Stimulated activated CD8-positive, alpha-beta memory T cell treated with anti-CD3 and anti-CD28 coated beads, Interleukin-15, amount 100 ng/mL, for 4 hours (primary cell): ENCODE data around the gene FNDC4.
"Not testable (repeated sequence)": the region's sequence is repeated elsewhere in the genome, so short reads cannot be mapped to it uniquely, and the experiment has no call there.

Experiments
- DNase-seq, 2 donors: peaks; one replicate each; pipeline ENCODE4 v3.0.0-alpha.2; 2020; ENCODE audit warnings: low read depth in 2 of 2

FNDC4 gene, protein sequence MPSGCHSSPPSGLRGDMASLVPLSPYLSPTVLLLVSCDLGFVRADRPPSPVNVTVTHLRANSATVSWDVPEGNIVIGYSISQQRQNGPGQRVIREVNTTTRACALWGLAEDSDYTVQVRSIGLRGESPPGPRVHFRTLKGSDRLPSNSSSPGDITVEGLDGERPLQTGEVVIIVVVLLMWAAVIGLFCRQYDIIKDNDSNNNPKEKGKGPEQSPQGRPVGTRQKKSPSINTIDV

DNA sequence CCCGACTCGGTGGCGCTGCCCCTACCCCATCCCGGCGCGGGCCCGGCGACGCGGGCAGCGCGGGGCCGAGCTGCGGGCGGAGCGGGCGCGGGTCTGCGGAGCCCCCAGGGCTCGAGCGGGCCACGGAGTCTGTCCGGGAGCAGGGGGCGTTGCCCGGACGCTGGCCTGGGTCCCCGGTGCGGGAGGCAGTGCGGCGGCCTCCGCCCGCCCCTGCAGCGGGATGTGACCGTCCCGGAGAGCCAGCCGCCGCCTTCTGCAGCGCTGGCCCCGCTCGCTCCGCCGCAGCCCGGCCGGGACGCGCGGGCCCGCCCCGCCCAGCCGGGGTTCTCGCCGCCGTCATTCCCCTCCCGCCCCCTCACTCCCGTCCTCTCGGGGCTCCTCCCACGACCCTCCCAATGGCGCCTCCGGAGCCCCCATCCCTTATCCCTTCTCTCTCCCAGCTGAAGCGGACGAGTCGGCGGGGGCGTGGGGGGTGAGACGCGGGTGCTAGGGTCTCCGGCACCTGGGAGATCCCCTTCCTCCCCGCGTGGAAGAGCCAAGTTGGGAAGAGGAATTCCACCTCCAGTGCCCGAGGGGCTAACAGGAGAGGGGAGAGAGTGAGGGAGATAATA is at the start of gene FNDC4:
TSS of gene FNDC4 (minus strand) at position 257 of the 611 bp plus-strand sequence. CDS start 521 bp downstream, outside the sequence.
- DNase-seq, result no peak

DNA sequence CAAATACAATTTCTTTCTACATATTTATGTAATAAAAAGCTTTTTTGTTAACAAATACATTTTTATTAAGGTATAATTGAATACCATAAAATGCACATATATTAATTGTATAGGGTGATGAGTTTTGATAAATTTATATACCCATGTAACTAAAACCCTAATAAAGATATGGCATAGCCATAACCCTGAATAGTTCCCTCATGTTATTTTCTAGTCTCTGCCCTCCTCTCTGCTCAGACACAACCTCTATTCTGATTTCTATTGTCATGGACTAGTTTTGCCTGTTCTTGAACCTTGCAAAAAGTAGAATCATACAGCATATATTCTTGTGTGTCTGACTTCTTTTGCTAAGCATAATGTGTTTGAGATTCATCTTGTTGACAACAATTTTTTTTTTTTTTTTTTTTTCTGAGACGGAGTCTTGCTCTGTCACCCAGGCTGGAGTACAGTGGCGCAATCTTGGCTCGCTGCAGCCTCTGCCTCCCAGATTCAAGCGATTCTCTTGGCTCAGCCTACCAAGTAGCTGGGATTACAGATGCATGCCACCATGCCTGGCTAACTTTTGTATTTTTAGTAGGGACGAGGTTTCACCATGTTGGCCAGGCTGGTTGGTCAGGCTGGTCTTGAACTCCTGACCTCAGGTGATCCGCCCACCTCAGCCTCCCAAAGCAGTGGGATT is 49.3 kb upstream of the FNDC4 start:
- DNase-seq, result no peak

DNA sequence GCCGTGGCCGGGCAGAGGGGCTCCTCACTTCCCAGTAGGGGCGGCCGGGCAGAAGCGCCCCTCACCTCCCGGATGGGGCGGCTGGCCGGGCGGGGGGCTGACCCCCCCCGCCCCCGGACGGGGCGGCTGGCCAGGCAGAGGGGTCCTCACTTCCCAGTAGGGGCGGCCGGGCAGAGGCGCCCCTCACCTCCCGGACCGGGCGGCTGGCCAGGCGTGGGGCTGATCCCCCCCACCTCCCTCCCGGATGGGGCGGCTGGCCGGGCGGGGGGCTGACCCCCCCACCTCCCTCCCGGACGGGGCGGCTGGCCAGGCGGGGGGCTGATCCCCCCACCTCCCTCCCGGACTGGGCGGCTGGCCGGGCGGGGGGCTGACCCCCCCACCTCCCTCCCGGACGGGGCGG is 44.6 kb upstream of the FNDC4 start:
- DNase-seq, result not testable (repeated sequence)

DNA sequence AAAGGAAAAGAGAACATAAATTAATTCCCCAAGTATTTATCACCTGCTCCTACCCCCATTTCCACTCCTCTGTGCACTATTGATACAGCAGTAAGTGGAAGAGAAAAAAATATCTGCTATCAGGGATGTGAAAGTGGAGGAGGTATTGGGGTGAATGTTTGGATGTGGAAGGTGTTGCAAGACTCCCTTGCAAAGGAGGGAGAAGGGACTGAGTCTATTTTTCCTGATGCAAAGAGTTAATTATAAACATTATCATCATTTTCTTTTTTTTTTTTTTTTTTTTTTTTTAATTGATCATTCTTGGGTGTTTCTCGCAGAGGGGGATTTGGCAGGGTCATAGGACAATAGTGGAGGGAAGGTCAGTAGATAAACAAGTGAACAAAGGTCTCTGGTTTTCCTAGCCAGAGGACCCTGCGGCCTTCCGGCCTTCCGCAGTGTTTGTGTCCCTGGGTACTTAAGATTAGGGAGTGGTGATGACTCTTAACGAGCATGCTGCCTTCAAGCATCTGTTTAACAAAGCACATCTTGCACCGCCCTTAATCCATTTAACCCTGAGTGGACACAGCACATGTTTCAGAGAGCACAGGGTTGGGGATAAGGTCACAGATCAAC is 43.9 kb upstream of the FNDC4 start:
- DNase-seq, result not testable (repeated sequence)

DNA sequence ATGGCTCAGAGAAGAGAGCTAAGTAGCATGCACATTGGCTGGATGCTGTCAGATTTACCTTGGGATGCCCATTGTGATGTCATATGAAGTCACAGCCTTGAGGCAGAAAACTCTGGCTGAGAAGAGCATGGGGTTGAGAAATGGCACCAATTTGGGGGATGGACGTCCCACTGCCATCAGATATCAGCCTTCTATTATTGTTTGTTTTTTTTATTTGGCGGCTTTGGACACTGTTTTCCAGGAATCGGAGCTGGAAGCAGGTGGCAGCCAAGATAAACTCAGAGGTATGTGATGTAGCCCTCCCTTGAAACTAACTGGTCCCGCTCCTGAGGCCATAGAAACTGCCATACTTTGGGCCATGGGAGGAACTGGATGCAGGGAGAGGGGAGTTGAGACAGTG is 42.3 kb upstream of the FNDC4 start:
- DNase-seq, result no peak

DNA sequence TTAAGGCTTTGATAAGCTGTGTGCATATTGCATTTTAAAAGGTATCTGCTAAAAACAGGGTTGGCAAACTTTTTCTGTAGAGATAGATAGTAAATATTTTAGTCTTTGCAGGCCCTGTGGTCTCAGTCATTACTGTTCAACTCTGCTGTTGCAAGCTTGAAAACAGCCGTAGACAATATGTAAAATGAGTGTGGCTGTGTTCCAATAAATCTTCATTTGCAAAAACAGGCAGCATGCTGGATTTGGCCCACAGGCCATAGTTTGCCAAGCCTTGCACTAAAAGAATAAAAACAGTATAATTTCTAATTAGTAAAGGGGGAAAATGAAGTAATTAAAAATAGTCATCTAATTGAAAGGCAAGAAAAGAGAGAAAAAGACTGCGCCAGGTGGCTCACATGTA is 37.0 kb upstream of the FNDC4 start:
- no peak for DNase-seq

DNA sequence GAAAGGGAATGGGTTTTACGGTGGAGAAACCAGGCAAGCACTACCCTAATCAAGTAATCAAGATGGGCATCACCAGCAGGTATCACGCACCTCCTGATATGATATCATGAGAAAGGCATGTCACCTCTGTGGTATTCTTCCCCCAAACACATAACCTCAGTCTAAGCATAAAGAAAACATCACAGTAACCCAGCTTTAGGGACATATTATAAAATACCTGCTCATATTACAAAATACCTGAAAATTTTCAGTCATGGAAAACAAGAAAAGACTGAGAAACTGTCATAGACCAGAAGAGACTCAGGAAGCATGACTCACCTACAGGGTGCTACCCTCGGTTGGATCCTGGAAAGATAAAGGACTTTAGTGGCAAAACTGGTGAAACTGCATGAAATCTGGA is 32.2 kb upstream of the FNDC4 start:
- no peak for DNase-seq

DNA sequence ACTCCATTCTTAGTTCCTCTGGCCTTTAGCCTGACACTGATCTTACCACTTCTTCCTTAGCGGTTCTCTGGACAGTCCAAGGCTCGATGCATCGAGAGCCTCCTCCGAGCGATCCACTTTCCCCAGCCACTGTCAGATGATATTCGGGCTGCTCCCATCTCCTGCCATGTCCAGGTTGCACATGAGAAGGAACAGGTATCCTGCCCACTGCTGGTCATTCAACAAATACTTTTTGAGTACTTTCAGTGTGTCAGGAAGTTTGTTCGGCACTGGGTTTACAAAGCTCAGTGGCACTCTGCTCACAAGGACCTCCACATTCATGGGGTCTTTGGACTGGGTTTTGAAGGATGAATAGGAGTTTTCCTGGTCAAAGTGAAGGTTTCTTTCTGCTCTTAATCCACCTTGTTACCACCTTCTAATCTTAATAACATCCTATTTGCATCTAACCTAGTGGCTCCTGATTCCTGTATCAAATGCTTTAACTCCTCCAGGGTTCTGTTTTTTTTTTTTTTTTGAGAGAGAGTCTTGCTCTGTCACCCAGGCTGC is 27.5 kb upstream of the FNDC4 start:
- no peak for DNase-seq

DNA sequence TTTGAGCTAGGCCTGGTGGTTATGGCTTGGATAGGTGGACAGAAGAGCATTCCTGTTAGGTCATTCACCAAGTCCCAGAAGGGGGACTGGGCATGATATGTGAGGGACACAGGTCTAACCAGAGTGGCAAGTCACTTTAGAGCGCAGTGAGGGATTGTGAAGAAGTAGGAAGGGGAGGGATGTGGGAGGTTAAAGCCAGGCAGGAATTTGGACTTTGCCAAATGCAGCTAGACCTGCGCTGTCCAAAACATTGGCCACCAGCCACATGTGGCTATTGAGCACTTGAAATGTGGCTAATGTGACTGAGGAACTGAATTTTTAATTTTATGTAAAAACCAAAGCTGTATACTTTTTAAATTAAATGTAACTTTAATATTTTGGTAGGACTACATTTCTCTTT is 25.3 kb upstream of the FNDC4 start:
- no peak for DNase-seq

DNA sequence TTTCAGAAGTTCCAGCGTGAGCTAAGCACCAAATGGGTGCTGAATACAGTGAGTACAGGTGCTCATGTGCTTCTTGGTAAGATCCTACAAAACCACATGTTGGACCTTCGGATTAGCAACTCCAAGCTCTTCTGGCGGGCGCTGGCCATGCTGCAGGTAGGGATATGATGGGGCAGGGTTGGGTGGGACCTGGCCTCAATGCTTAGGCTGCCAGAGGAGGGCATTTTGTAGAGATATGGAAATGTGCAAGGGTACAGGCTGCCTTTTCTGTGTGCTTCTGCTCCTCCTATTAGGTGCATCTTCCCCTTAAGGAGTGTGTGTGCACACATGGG is 23.7 kb upstream of the FNDC4 start:
- no peak for DNase-seq

DNA sequence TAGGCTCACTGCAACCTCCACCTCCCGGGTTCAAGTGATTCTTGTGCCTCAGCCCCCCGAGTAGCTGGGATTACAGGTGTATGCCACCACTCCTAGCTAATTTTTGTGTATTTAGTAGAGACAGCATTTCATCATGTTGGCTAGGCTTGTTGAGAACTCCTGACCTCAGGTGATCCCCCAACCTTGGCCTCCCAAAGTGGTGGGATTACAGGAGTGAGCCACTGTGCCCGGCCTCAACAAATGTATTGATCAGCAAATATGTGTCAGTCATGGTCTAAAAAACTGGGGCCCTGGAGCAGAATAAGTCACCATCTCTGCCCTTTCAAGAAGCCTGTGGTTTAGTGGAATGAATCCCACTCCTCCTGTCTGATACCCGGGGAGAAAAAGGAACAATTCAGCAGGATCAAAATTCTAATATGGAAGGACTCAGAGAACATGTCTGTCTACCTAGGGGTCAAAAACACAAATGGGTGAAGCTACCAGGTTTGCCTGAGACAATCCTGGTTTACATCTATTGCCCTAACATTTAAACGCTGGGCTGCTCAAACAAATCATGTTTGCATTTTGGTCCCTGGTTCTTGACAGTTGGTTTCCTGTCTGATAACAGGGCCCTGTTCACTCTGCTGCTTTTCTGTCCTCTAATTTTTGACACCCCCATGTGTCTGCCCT is 23.2 kb upstream of the FNDC4 start:
- no peak for DNase-seq

DNA sequence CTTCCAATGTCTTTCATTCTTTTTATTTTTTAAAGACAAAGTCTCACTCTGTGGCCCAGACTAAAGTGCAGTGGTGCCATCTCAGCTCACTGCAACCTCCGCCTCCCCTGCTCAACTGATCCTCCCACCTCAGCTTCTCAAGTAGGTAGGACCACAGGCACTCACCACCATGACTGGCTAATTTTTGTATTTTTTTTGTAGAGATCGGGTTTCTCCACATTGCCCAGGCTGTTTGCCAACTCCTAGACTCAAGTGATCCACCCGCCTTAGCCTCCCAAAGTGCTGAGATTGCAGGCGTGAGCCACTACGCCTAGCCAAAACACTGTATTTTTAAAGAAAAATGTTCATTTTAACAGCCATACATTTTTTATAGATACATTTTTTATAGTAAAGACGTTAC is 14.3 kb upstream of the FNDC4 start:
- no peak for DNase-seq

DNA sequence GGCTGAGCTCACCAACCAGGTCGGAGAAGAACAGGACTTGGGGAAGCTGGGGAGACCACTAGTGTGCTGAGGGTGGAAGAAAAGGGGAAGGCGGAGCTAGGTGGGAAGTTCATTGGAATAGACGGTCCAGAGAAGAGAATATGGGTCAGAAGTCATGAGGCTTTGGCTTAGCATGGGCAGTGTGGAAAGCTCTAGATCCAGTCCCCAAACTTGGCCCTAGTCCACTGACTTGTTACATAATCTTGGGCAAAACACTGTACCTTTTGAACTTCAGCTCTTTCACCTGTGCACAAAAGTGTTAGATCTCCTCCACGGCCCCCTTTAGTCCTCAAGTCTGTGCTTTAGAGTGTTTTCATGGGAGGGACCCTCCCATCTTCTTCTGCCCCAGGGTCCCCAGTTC is 12.3 kb upstream of the FNDC4 start:
- DNase-seq, result no peak

DNA sequence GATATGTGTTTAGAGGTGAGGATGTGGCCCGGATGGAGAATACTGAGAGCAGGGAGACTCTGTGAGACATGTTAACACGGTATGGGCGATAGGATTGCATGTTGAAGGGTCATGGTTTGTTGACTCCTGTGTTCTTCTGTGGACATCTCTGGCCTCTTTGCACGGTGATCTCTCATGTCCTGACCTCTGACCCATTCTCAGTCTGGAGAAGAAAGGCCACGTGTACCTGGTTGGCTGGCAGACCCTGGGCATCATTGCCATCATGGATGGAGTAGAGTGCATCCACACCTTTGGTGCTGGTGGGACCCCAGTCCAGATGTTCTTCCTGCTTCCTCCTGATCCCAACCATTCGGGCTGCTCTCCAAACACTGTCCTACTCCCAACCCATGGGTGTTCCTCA is 11.6 kb upstream of the FNDC4 start:
- DNase-seq, result no peak

DNA sequence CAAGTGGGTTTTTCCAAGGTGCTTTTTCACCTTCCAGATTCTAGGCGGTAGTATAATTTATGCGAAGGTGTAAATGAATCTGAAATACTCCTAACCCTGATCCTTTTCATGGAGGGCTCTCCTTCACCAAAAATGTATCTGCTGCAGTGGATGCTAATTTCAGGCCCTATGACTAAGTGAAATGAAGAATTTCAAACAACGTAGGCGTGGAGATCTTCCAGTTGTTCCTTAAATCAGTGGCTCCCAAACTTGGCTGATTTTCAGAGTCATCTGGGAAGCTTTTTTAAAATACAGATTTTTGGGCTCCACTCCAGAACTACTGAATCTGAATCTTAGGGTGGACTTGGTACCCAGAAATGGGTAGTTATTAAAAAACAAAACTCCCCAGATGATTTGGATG is 7.1 kb upstream of the FNDC4 start:
- no peak for DNase-seq

DNA sequence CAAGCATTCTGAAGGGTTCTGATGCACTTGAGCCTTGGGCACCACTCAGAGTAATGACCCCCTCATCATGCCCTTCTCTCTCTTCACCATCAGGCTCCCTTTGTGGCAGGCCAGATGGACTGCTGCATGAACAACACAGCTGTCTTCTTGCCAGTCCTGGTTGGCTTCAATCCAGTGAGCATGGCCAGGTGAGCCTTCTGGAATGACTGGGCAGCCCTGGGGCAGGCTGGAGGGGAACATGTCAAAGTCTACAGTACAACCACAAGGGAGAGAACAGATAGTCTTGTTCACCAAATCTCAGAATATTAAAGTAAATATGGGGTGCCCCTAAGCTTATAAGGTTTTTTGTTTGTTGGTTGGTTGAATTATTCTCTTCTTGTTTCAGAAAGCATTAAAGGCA is 6.0 kb upstream of the FNDC4 start:
- no peak for DNase-seq

DNA sequence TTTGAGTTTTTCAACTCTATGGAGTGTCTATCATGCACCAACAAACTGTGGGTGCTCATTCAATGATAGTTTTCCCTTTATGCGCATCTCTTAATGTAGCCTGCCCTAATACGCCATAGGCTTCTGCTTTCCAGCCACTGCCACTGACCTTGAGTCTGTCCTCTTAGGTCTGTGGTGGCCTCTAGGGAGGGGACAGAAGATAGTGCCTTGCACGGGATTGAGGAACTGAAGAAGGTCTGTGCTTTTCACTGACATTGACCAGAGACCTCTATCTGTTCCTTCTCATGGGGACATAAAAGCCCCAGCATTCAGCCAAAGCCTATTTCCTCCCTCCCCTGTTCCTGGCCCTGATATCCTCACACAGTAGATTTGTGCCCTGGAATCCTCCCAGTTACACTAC is 4.0 kb upstream of the FNDC4 start:
- DNase-seq, result no peak

DNA sequence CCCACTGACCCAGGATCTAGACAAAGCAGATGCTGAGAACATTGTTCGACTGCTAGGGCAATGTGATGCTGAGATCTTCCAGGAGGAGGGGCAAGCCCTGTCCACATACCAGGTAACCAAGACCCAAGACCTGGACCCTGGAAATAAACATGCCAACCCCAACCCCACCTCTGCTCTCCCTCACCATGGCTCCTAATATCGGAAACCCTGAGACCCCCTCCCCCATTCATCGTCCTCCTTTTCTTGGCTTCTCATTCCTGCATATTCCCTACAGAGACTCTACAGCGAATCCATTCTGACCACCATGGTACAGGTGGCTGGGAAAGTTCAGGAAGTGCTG is 2.3 kb upstream of the FNDC4 start:
- DNase-seq, result no peak

DNA sequence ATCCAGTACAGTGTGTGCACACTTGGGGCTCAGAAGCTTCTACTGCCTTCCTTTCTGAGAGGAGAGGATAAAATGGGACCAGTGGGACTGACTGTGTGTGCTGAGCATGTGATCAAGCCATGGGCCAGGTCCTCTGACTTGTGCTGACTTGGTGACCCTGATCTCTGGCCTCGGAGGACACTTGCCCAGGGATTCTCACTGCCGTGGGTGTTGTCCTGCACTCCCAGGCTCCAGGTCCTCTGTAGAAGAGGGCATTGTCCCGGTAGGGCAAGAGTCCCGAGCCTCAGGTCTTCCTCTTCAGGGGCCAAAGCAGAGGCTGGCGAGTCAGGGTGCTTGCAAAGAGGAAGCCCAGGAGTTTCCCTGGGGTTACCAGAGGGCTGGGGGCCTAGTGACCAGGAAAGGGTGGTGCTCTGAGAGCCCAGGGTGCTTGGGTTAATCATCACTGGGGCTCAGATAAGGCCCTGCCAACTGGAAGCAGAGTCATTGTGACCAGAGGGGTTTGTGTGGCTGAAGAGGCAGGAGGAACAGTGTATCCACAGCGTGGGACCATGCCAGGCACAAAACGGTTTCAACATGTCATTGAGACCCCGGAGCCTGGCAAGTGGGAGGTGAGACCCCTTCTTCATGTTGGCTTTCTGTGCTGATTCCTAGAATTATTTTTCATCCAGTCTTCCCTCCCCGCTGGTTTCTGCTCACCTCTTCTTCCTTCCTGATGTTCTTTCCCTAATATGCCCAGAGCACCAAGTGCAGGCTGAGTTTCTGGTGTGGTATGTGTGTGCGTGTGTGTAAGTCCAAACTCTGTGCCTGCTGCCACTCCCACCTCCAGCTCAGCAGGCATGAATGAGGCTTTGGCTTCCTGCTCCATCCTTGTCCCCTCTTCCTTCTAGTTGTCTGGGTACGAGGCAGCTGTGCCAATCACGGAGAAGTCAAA is 1.6 kb upstream of the FNDC4 start, which contains the start of gene GCKR:
TSS of gene GCKR (plus strand) at position 483 of the 931 bp plus-strand sequence. CDS start at position 549, 66 bp downstream.
- no peak for DNase-seq

DNA sequence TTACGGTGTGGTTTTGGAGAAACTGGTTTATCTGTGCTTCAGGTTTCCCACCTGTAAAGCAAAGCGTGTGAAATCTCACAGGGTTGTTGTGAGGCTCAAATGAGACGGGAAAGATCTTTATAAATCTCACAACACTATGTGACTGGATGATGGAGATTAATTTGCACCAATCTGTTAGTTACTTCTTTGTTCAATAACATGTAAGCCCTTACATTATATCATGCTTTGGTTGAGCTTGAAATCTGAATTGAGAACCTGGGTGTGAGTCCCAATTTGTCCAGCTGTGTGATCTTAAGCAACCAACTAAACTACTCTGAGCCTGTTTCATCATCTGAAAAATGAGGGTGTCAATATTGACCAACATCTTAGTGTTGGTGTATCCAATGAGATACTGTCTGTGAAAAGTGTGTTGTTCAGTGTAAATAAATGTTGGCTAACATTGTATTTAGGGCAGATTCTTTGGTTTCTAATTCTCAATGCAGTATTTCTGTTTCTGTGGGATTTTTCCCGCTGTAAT is 898 bp upstream of the FNDC4 start:
- no peak for DNase-seq
